HK-2 (cell line): ENCODE data around the gene G3BP1.
A peak's percentile ranks its signal among the peaks of the same experiment; 100 is the strongest.
"Not testable (repeated sequence)": the region's sequence is repeated elsewhere in the genome, so short reads cannot be mapped to it uniquely, and the experiment has no call there.

Source experiments
- DNase-seq: peaks from one replicate; pipeline ENCODE4 v3.0.0-alpha.2; 2018; ENCODE audit not compliant: unreplicated experiment

G3BP1 gene

DNA sequence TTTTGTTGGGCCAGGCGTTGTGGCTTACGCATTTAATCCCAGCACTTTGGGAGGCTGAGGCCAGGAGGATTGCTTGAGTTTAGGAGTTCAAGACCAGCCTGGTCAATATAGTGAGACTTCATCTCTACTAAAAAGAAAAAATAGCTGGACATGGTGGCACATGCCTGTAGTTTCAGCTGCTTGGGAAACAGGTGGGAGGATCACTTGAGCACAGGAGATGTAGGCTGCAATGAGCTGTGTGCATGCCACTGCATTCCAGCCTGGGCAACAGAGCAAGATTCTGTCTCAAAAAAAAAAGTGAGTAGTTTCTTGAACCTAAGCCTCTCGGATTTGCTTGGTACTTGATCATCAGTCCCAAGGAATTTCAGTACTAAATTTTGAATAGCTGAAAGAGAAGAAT lies 26.9 kb downstream of the G3BP1 start:
- no peak for DNase-seq

DNA sequence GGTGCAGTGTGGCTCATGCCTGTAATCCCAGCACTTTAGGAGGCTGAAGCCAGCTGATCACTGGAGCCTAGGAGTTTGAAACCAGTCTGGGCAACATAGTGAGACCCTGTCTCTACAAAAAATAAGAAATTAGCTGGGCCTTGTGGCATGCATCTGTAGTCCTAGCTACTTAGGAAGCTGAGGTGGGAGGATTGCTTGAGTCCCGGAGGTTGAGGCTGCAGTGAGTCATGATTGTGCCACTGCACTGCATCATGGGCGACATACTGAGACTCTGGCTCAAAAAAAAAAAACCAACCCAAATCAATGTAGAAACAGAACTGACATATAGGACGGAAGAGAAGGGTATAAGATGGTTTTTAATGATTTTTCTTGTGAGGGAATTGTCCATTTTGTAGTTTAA lies 27.7 kb downstream of the G3BP1 start:
- DNase-seq: no peak

DNA sequence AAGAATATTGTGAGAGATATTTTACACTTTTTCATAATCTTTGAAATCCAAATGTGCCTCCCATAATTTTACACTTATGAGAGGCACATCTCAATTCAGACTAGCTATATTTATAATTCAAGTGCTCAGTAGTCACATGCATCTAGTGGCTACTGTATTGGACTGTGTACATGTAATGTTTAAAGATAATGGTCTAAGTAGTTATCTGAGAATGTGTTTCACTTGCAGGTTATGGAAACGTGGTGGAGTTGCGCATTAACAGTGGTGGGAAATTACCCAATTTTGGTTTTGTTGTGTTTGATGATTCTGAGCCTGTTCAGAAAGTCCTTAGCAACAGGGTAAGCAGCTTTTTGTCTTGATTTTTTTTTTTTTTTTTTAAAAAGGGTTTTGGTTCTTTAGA lies 28.8 kb downstream of the G3BP1 start:
- no peak for DNase-seq

DNA sequence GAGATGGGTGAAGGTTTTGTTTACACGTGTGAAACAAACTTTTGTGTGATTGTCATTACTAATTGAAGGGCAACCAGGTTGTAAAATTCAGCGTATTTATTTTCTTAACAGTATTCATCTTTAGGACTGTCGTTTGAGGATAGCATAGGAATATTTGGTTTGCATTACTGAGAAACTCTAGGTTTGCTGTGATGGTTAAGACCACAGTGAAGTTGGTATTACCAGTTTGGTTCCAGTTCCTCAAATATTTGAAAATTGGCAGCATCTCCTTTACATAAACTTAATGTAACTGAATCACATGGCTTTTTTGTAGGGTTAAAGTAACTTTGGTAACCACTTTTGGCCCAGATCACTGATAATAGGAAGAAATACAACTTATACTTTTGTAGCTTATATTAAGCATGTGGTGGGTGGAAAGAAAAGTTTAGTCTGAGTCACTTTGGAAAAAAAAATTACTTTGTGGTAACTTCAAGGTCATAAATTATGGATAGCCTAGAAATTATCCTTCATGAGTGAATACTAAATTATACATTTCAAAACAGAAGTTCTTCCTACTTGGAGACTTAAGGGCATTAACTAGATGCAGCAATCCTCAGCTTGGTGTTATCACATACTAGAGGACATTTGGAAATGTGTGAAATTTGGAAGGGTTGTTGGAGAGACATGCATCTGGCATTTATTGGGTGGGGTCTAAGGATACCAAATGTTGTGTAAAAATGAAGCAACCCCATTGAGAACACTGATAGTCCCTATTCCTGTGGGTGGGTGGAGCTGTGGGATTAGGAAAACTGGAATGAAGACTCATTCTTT lies 33.9 kb downstream of the G3BP1 start:
- DNase-seq: no peak

DNA sequence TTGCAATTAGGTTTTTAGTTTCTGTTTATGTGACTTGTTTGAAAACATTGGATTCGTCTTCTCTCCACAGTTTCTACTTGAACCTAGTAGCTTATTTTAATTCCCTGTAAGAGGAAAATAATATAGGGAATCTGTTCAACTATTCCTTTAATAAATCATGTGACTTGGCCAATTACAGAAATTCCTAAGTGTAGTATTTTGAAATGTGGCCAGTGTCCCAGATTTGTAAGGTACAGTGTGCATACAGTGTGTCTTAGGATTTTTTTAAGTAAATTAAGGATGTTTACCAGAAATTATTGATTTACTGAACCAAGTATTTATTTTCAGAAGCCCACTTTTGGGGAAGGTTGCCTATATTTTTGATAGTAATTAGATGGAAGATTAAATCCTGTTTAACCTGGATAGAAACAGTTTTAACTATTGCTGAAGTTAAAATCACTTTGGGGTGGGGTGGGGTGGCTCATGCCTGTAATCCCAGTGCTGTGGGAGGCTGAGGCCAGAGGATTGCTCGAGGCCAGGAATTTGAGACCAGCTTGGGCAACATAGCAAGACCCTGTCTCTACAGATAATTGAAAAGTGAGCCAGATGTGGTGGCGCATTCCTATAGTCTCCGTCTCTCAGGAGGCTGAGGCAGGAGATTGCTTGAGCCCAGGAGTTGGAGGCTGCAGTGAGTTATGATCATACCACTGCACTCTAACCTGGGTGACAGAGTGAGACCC lies 36.9 kb downstream of the G3BP1 start:
- DNase-seq: no peak

DNA sequence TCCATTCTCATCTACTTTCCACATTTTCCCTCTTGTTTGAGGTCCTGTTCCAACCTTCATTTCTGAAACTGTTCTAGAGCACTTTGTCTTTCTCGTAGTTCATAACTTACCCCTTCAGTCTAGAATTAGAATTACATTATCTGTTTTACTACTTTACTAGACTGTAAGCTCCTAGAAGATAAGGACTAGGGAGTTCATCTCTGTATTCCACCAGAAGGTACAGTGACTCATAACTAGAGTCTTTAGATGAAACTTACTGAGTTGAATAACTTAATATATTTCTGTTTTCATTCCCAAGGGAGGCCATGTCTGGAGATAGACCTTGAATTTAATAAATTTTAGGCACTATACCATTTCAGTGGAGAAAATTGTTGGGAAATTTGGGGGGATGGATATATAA lies 38.7 kb downstream of the G3BP1 start:
- DNase-seq: no peak

DNA sequence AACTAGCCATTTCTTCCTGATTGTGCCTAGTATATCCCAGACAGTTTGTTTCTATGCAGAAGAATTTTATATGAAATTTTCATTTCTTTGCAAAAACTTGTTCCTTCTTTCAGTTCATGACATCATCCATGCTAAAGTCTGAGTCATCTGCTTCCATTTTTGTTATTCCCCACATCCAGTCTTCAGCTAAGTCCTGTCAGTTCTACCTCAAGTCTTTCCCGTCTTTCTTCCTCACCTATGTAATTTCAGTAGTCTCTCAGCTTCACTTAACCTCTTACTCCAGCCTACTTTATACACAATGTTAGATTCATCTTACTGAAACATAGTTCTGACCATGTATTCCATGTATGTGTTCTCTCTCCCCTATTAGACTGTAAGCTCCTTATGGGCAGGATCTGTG lies 39.1 kb downstream of the G3BP1 start:
- DNase-seq: no peak

DNA sequence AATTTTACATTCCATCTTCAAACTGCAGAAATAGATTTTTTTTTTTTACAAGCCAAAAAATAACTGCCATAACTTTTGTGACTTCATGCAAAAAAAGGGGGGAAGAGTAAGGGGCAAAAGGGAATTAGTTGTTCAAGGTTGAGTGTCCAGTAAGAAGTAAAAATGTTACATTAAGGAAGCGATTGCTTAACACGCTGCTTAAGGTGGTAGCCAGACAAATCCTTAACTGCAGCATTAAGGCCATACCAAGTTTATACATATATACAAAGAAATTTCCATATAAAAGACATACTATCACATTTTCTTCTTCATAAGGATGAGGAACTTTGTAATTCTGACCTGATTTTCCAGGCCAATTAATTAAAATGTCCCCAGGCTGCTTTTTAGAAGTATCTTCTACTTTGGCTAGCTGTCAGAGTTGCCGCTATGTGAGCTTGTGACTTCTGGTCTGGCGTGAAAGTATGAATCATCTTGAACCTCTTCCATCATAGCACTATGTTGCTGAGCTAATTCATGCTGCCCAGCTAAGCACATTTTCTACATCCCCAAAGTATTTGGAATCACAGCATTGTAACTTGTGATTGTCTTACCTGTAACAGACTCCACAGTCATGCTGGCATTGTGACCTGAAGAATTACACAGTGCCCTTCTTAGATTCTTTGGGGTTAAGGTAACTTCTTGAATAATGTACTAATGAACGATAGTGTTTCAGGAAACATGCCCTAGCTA lies 40.0 kb downstream of the G3BP1 start:
- DNase-seq: no peak

DNA sequence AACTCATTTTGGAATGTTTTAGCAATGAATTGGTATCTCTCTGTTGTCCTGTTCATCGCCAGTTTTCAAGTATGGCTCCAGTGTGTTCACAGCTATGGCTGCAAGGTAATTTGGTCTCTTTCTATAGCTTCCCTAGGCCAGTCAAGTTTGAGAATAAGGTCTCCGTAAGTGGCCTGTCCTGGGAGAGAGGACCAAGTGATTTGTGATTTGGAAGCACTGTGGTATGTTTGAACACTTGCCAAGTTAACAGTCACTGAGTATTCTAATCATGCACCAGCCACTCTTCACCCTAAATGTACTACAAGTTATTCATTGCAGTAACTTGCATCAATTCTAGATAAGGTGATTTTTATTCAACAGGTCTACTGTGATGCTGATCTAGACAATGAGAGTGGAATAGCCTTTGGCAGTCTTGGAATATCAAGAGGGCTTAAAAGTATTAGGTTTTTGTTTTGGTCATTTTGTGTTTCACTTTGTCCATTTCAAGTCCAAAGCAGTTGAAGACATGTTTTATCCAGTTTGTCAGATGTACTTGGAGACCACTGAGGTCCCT lies 41.1 kb downstream of the G3BP1 start:
- no peak for DNase-seq

DNA sequence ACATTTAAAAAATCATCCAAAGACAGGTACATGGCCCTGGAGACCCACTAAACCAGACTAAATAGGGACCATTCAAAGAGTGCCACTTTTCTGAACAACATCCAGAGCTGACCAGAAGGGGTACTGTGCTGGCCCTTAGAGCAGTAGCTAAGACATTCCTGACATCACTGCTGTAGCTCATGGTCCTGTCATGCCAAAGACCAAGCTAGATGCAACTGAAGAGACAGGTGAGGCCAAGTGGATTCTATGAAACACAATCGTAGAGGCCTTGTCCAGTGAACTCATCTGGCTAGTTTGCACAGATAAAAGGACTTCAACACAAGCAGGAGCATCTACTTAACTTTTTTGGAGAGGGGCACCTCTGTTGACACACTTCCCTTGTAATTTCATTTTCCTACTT lies 43.3 kb downstream of the G3BP1 start:
- no peak for DNase-seq

DNA sequence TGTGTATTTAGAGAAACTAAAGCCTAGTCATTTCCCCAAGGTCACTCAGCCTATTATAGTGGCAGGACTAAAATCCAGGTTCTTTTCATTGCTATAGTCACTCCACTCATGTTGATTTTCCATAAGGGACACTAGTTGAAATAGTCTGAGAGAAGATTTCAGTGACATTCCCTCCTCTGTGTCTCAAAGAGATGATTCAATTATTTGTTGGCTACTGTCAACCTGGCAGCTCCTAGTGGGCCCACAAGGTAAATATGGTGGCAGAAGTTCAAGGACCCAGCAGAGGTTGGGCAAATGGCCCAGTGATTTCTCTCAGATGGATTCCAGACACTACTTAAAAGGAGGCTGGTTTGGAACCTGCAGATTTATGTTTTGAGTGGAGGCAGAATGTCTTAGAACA lies 48.1 kb downstream of the G3BP1 start:
- DNase-seq: no peak

DNA sequence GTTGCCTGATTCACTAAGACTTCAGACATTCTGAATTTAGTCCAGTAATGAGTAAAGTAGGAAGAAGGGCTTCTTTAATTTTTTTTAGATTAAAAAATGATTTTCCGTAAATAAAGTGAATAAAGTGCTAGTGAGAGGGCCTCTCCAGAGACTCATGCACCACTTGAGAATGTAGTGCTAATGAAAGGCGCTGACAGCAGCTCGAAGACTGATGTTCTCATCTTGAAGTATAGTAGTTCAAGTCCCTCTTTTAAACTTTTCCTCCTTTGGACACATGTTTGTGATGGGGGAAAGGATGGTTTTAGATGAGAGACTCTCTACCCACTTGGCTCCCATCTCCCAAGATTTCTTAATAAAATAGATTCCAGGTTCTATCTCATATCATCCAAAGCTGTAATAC lies 48.5 kb downstream of the G3BP1 start:
- DNase-seq: no peak

DNA sequence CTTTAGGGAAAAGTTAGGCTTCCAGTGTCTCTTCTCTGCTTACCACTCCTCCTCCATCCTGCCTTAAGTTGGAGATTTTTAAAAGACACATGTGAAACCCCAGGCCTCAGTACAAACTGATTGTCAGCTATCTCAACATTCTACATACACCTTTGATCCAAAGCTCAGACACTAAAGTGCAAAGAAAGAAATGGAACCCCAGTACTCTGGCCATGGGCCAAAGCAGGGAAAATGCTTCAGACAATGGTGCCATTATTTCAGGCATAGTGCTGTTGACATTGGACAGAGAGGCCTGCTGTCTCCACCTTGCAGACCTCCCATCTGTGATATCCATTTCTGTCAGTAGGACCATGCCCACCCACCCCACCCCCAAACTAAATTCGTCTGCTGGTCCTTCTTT lies 49.1 kb downstream of the G3BP1 start:
- no peak for DNase-seq

DNA sequence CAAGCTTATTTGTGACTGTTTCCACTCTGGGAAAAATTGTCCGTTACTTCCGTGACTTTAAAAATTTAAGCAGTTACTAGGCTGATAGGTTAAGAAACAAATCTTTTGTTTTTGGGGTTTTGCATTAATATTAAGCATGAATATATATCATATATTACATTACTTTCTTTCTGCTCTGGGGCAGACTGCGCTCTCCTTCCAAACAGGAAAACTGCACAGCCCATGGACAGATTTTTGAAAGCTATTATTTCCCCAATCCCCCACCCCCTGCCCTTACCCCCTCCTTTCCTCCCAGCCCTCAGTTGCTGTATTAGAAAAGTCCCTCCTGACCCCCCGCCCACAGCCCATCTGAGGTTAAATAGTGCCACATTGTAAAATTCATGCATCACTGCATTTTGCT lies 50.4 kb downstream of the G3BP1 start:
- DNase-seq: no peak

DNA sequence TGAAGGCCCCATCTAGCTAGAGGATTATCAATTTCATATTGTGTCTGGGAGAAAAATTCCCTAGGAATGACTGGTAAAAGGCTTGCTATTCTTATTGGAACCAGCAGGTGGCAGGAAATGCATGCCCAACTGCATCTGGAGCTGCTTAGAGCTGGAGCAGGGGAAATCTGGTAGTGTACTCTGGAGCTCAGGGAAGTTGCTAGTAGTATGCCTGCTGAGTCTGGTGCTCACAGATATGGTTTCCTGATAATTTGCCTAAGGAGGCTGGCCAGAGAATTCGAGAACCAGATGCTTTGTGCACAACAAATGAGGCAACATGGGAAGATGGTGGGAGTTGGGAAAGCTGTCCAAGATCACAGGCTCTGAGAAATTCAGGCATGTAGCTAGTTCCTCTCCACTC lies 53.7 kb downstream of the G3BP1 start:
- DNase-seq: peak; percentile 30

DNA sequence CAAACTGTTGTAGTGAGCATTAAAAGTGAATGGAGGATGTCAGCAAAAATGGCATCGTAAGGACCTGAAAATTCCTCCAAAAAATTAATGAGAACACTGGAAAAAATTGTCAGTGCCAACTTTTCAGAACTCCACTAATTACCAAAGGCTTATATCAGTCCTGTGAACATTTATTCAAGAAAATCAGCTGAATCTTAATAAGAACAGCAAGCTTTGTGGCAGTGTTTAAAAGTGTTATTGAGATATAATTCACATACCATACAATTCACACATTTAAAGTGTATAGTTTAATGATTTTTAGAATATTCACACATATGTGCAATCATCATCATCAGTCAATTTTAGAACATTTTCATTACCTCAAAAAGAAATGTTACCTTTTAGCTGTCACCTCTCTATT lies 57.6 kb downstream of the G3BP1 start:
- no peak for DNase-seq

DNA sequence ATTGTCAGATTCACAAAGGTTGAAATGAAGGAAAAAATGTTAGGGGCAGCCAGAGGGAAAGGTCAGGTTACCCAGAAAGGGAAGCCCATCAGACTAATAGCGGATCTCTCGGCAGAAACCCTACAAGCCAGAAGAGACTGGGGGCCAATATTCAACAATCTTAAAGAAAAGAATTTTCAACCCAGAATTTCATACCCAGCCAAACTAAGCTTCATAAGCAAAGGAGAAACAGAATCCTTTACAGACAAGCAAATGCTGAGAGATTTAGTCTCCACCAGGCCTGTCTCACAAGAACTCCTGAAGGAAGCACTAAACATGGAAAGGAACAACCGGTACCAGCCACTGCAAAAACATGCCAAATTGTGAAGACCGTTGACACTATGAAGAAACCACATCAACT lies 61.1 kb downstream of the G3BP1 start:
- not testable (repeated sequence) for DNase-seq

DNA sequence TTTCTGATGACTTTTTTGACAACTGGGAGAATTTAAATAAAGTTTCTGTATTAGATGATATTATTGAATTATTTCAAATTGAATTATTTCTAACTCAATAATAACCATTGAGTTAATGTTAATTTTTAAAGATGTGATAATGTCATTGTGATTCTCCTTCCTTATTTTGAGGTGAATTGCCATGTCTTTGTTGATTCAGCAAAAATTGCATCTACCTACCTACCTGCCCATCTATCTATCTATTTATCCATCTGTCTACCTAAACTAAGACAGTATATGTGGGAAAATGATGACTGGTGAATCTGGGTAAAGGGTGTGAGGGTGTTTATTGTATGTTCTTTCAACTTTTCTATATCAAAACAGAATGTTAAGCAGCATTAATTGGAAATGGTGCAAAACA lies 75.0 kb downstream of the G3BP1 start:
- DNase-seq: no peak

DNA sequence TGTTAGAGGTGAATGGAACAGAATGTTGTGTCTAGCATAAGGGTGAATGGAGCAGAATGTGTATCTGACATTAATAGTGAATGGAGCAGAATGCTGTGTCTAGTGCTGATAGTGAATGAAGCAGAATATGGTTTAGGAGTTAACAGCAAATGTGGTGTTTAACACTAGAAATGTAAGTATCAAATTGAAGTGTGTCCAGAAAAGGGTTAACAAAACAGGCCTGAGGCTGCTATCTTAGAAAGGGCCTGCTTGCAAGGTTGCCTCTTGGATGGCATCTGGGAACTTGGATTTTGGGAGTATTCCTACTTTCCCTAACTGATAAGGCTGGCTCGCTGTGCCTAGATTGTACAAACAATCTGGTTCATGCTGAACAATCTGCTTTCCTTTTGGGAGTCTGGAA lies 76.1 kb downstream of the G3BP1 start:
- no peak for DNase-seq

DNA sequence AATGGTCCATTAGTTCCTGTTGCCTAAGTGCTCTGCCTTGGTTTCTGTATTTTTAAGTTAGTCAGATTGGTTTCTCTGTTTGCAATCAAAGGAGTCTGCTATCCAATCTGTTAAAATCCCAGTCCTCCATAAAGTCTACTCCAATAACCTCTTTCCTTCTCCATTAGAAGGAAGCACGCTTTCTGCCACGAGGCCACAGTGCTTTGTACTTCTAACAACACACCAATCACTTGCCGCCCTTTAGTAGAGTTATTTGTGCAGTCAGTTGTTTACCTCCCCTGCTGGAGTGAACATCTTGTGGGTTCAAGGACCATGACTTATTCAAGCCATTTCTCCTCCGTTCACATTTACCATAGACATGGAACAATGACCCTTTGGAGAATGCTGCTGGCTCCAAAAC lies 83.9 kb downstream of the G3BP1 start:
- no peak for DNase-seq

DNA sequence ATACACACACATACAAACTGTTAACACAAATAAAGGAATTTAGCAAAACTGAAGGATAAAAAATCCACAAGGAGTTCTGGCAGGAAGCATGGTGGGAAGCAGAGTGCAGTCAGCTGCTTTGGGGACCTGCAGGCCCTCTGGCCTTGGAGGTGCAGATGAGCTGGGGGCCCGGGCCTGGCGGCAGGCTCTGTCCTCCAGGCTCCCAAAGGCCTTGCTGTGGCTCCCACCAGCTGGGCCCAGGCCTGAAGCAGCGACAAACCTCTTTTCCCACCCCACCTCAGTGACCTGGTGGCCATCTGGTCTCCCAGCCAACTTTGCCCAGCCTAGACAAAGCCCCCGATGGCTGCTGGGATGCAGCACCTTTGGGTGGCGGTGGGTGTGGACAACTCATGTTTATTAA lies 85.1 kb downstream of the G3BP1 start:
- no peak for DNase-seq

DNA sequence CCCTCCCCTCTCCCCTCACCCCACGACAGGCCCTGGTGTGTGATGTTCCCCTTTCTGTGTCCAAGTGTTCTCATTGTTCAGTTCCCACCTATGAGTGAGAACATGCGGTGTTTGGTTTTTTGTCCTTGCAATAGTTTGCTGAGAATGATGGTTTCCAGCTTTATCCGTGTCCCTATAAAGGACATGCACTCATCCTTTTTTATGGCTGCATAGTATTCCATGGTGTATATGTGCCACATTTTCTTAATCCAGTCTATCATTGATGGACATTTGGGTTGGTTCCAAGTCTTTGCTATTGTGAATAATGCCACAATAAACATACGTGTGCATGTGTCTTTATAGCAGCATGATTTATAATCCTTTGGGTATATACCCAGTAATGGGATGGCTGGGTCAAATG lies 89.1 kb downstream of the G3BP1 start:
- DNase-seq: not testable (repeated sequence)
